GM12874 (cell line): ENCODE results near the gene KRAS.

Source experiments
- CTCF ChIP-seq: IDR thresholded peaks from 2 replicates; pipeline ENCODE4 v1.5.1; 2011; ENCODE audit warnings: low read depth, mild to moderate bottlenecking, control low read depth, low read length, moderate library complexity; ENCODE audit not compliant: insufficient read depth

KRAS gene

DNA sequence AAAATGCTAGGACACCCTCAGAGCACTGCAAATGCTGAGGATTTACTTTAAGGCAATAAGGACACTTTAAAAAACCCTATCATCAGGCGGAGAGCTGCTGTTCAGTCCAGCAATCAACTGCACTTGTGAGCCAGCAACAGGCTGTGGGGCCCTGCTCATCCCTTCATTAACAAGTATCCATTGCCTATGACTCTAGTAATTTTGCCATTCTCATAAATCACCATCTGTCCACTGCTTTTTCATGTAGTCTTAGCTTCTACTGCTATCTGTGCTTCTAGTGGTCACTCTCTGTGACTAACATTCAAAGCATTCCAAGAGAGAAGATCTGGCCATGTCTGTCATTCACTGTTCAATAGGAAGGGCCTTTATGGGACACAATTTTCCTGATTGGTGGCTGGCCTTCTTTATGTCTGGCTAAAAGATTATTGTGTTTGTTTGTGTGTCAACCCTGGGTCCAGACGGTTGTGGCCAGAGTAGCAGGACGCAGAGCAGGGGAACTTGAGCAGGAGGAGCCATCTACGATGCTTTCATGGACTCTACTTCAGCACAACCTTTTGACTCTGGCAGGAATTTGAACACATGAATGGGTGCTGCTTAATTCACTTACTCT lies 3.6 kb upstream of the KRAS start:
- no peak for TF ChIP-seq CTCF

DNA sequence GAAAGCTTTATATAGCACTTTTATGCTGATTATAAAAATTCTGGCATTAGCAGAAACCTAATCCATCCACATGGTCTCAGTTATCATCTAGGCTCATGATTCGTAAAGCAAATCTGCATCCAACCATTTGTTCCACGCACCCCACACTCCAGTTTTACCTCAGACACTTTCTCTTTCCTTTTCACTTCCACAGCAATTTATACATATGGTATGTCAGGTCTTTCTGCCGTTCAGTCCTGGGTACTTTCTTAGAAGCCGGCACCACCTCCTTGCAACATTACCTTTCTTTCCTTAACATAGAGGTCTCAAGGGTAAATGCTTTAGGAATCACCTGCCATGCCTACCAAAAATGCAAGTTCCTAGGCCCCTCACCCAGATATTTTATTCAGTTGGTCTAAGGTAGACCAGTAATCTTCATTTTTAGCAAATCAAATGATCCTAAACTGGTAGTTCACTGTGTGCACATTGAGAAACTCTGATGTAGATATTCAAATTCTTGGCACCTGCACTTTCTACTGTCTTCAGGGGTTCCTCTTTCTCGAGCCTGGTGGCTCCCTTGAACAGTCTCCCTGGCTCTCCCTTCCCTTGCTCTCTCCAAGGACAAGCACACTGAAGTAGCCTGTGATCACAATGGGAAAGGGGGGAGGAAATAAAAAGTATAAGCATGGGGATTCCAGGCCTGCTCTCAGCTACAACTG lies 2.8 kb upstream of the KRAS start:
- TF ChIP-seq CTCF = no peak

DNA sequence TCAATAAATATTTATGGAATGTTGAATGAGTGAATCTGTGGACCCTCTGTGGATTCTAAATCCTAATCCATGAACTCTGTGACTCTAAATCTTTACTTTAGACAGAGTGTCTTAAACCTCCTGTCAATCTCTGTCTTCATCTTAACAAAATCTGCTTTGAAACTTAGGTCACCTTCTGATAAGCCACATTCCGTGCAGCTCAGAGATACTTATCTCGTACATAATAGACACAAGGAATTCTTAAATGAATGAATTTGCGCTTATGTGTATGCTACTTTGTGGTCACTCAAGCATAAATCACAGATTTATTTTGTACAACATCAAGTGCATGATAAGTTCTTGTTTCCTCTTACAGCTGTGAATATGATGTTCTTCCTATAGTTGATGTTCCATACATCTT lies 2.2 kb upstream of the KRAS start:
- no peak for TF ChIP-seq CTCF

DNA sequence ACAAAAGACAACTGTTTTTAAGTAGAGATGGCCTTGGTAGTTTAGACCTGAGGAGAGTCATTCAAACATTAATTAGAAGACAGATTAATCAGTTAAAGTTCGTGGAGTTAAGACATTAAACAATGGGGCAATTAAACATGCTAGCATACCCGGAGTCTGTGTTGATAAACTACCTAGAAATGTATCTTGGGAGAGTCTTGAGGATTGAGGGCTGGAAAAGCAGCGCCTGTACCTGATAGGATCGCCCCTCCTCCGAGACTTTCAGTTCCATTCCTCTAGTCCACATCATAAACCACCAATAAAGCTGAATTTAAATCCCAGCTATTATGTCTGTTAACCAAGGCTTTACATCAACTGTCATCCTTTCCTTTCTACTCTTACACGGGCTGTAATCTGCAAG lies 1.0 kb upstream of the KRAS start:
- no peak for TF ChIP-seq CTCF

DNA sequence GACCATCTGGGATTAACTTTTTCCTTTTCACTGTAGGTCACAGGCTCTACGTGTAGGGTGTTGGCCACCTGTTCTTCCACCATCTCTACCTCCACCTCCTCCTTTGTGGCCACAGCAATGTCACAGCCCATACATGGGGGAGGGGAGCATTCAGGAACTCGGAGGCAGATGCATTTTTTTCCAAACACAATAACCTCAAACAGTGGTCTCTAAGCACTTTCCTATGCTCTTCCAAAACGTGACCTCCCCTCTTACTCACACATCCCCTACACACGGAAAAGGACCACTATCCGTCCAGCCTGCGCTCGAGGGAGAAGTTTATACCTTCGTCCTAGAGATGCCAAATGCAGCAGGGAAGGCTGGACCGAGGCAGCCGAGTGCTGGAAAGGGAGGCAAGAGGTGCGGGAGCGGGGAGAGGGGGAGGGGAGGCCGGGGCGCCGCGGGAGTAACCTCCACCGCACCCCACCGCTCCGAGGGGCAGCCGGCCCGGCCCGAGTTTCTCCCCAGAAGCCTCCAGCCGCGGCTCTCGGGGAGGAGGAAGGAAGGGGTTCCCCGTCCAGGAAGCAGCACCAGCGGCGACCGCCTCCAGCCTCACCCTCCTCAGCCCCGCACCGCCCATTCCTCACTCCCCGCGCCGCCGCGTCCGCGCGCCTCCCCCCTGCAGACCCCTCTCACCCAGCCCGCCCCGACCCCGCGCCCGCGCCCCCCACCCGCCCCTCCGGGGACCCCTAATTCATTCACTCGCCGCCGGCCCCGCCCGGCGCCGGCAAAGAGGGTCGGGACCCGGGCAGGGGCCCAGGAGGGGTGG lies 594 bp downstream of the KRAS start:
- no peak for TF ChIP-seq CTCF

GRCh38 chr12:25248732-25249131 lies 2.0 kb downstream of the KRAS start:
- TF ChIP-seq CTCF = no peak

DNA sequence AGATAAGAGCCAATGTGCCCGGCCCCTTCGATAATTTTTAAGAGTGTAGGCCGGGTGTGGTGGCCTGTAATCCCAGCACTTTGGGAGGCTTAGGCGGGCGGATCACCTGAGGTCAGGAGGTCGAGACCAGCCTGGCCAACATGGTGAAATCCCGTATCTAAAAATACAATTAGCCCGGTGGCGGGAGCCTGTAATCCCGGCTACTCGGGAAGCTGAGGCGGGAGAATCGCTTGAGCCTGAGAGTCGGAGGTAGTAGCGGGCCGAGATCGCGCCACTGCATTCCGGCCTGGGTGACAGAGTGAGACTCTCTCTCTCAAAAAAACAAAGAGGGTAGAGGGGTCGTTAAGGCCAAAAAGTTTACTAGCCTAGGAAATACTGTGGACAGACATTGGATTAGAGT lies 2.6 kb downstream of the KRAS start:
- TF ChIP-seq CTCF = no peak
